NT2/D1 (cell line): ENCODE results near the gene LRRC2.
"Not testable (repeated sequence)": the region's sequence is repeated elsewhere in the genome, so short reads cannot be mapped to it uniquely, and the experiment has no call there.

ENCODE experiments used
- SUZ12 ChIP-seq: IDR thresholded peaks from 2 replicates; pipeline ENCODE4 v1.6.1; 2011; ENCODE audit not compliant: insufficient read length, insufficient read depth; ENCODE audit errors: extremely low read depth
- YY1 ChIP-seq: IDR thresholded peaks from 2 replicates; pipeline ENCODE4 v1.6.1; 2011; ENCODE audit not compliant: insufficient read length, insufficient read depth
- ZNF274 ChIP-seq: IDR thresholded peaks from 2 replicates; pipeline ENCODE4 v1.6.1; 2011; ENCODE audit warnings: mild to moderate bottlenecking, low read depth, low read length

GRCh38 chr3:46494491-46494890, 71.6 kb downstream of the LRRC2 start:
- not testable (repeated sequence) for TF ChIP-seq YY1, SUZ12, ZNF274
